Prostate gland (tissue), 2 donors: ENCODE measurements around the gene ASAP3. TPM values are rescaled to one million over a fixed set of nuclear protein-coding genes. Genes with fewer than 3 reads are reported as not detected.
A peak's percentile ranks its signal among the peaks of the same experiment; 100 is the strongest.

Source experiments
- DNase-seq: peaks from one replicate; pipeline ENCODE4 v3.0.0-alpha.2; 2019; ENCODE audit warnings: low spot score
- H3K27ac ChIP-seq, 2 donors: fragments of 200-600 bp; sonication (generic); 2 replicates each; pipeline ENCODE4 v1.5.1; 2017 to 2019
- H3K27me3 ChIP-seq: fragments of 200-600 bp; sonication (generic); replicated peaks from 2 replicates; pipeline ENCODE4 v1.5.1; 2019; ENCODE audit not compliant: insufficient read depth
- H3K36me3 ChIP-seq, 2 donors: fragments of 200-600 bp; sonication (generic); 1 replicate in 1 of 2; 2 replicates in 1 of 2; pipeline versions ENCODE4 v1.5.1 to v1.8.1; 2017 to 2019
- H3K4me1 ChIP-seq: fragments of 200-600 bp; sonication (generic); replicated peaks from 2 replicates; pipeline ENCODE4 v1.5.1; 2019
- H3K4me3 ChIP-seq, 2 donors: fragments of 200-600 bp; sonication (generic); 2 replicates each; pipeline ENCODE4 v1.5.1; 2017 to 2019
- H3K9me3 ChIP-seq: fragments of 200-600 bp; sonication (generic); 2 replicates; pipeline ENCODE4 v1.5.1; 2017
- POLR2A ChIP-seq: fragments of 450-650 bp; IDR thresholded peaks from one replicate; pipeline ENCODE4 v1.6.1; 2016; ENCODE audit warnings: antibody characterized with exemption, mild to moderate bottlenecking
- POLR2AphosphoS5 ChIP-seq: sonication (generic); formaldehyde crosslinking; IDR thresholded peaks from one replicate; pipeline ENCODE4 v1.6.1; 2017; ENCODE audit warnings: antibody characterized with exemption
- WGBS: methylation state at CpG from one replicate; pipeline ENCODE4 v1.1.5; 2018; 5-methylcytosine and 5-hydroxymethylcytosine counted together
- intact Hi-C: fragments of 100-400 bp; cut with DNase I; formaldehyde crosslinking; loops from one replicate; pipeline ENCODE4 v1.14.2; 2022
- total RNA-seq, 2 donors: library from RNA; depleted of rRNA; stranded (reverse); fragments of >200 nt; gene quantifications; one replicate each; pipeline ENCODE4 v1.1.0, GENCODE V29; 2016
- TF ChIP-seq, protein P1 (sequence below), 4 experiments: fragments of 200-600 bp in 2 of 4; fragments of 450-650 bp in 2 of 4; sonication (generic) in 2 of 4; IDR thresholded peaks; 1 replicate in 3 of 4; 2 replicates in 1 of 4; pipeline ENCODE4 v1.5.1; 2016 to 2019; ENCODE audit warnings: antibody characterized with exemption in 4 of 4, mild to moderate bottlenecking in 2 of 4, moderate library complexity in 2 of 4

Gene ASAP3
- total RNA-seq, 2 donors from 2014 or later: 76.5 to 83.1 TPM

DNA sequence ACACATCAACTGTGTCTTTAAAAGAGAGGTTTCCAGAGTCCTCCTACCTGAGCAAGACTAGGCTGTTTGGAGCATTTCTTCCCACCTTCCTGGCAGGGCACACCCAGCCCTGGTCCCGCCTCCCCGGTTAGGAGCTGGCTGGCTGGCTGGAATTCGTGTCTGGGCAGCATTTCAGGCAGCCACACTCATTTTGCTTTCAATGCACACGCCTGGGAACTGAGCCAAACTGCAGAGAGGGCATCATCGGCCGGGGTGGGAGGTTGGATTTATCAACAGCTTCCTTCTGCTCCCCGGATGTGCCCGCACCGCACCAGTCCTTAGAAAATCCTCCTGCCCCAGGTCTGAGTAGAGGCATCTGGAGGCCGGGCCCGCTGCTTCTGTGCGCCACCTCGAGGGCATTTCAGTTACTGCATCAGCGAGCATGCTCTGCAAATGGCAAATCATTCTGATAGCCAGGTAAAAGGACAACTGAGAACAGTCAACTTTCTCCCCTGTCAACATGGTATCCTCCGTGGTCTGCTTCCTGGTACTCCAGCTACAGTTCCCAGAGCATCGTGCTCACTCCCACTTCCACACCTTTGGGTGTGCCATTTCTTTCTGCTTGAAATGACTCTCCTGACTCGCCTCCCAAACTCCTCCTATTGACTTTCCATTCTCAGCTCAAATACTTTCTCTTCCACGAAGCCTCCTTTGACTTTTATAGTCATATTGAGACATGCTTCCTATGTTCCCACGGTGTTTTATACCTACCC, 80.1 kb downstream of the ASAP3 start:
- WGBS: 7% methylated on average over 19 of the region's 19 CpGs
- peak; percentile 95 for DNase-seq
- H3K36me3 ChIP-seq: peaks cover 0 to 5% of the 10 kb centered on the region in 2 donors

DNA sequence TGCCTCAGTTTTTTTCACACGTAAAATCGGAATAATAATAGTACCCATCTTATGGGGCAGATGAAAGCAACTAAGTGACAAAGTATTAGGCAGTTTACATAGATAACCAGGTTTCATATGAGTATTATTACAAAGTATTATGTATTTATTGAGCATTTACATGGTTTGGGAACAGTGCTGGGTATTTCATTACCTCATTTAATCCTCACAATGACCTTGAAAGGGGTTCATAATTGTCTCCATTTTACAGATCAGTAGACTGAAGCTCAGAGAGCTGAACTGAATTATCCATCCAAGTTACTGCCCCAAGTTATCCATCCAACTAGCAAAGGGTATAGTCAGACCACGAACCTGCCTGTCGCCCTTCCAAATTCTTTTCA, 80.6 kb downstream of the ASAP3 start:
- intact Hi-C loops: loop anchor here (10.0 kb wide), 1 partner anchor 309 kb away; no protein-coding TSS in a partner anchor
- no peak for TF ChIP-seq POLR2AphosphoS5
- TF ChIP-seq, protein P1, sequence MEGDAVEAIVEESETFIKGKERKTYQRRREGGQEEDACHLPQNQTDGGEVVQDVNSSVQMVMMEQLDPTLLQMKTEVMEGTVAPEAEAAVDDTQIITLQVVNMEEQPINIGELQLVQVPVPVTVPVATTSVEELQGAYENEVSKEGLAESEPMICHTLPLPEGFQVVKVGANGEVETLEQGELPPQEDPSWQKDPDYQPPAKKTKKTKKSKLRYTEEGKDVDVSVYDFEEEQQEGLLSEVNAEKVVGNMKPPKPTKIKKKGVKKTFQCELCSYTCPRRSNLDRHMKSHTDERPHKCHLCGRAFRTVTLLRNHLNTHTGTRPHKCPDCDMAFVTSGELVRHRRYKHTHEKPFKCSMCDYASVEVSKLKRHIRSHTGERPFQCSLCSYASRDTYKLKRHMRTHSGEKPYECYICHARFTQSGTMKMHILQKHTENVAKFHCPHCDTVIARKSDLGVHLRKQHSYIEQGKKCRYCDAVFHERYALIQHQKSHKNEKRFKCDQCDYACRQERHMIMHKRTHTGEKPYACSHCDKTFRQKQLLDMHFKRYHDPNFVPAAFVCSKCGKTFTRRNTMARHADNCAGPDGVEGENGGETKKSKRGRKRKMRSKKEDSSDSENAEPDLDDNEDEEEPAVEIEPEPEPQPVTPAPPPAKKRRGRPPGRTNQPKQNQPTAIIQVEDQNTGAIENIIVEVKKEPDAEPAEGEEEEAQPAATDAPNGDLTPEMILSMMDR (IDR thresholded peaks at IDR 0.05): no peak
- no peak for TF ChIP-seq POLR2A
- Histone ChIP-seq H3K27ac (peak overlapping the region; percentile 43 to 63), H3K4me1 (peaks cover 28% of the 10 kb centered on the region), H3K36me3 (peaks cover 0 to 2% of the 10 kb centered on the region in 2 donors), H3K4me3 (no peak overlapping the region), H3K27me3 (no peaks in the 10 kb centered on the region), H3K9me3 (no peaks in the 10 kb centered on the region)
- DNase-seq: no peak
- WGBS: 58% methylated on average over 4 of the region's 4 CpGs

More for the DNA sequence above, 80.1 kb downstream of the ASAP3 start:
- H3K27me3 ChIP-seq: no peaks in the 10 kb centered on the region
- H3K4me1 ChIP-seq: peaks cover 28% of the 10 kb centered on the region
- peak overlapping the region; percentile 43 to 63 for H3K27ac ChIP-seq
- no peaks in the 10 kb centered on the region for H3K9me3 ChIP-seq
- peak; percentile 90 for TF ChIP-seq POLR2AphosphoS5
- TF ChIP-seq, protein P1 (IDR thresholded peaks at IDR 0.05): peak; percentile 74 to 98 (median 98)
- no peak for TF ChIP-seq POLR2A
- intact Hi-C loops: loop anchor here (10.0 kb wide), 1 partner anchor 309 kb away; no protein-coding TSS in a partner anchor
- no peak overlapping the region for H3K4me3 ChIP-seq

DNA sequence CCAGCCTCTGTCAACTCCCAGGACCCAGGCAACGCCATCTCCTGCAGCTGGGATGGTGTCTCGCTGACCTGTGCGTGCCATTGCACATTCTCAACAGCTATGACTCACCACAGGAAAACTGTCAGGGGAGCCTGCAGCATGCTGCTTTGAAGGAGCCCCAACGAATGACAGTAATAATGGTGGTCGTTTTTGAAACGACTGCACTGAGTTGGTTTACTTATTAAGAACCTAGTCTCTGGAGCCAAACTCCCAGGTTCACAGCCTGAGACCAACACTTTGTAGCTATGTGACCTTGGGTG, 81.0 kb downstream of the ASAP3 start:
- TF ChIP-seq POLR2A (no peak), POLR2AphosphoS5 (no peak)
- TF ChIP-seq, protein P1 (IDR thresholded peaks at IDR 0.05): no peak
- Histone ChIP-seq H3K36me3 (no peaks in the 10 kb centered on the region), H3K27me3 (no peaks in the 10 kb centered on the region), H3K27ac (peak overlapping the region in 1 of 2 donors; percentile 63), H3K4me1 (peaks cover 28% of the 10 kb centered on the region), H3K4me3 (no peak overlapping the region), H3K9me3 (no peaks in the 10 kb centered on the region)
- WGBS: 41% methylated on average over 6 of the region's 6 CpGs
- intact Hi-C loops: loop anchor here (10.0 kb wide), 1 partner anchor 308 kb away; no protein-coding TSS in a partner anchor
- no peak for DNase-seq

DNA sequence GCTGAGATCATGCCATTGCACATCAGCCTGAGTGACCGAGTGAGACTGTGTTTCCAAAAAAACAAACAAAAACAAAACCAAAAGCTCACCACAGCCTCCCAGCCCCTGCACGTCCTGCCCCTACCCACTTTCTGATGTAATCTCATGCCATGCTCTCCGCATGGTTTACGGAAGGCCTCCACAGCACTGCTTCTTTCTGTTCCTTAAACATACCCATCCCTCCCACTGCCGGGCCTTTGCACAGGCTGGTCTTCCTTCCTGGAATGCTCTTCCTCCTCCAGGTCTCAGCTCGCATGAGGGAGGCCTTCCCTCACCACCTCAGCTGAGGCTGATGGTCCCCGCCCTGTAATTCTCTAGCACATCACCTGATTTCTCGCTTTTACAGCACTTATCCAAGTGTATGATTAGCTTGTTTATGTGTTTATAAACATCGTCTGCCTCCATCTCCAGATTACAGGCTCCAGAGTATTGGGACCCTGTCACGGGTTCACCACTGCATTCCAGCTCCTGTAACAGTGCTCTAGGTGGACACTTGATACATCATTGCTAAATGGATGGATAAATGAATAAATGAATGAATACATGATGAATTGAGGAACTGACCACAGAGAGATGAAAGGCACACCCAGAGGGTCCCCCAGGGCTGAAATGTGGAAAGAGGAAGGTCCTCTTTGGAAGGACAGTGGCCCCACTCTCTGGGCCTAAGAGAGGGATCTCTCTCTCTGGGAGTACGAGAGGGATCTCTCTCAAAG, 81.5 kb downstream of the ASAP3 start:
- DNase-seq: no peak
- 74% methylated on average over 11 of the region's 11 CpGs for WGBS

More for the DNA sequence above, 81.5 kb downstream of the ASAP3 start:
- Histone ChIP-seq H3K27me3 (no peaks in the 10 kb centered on the region), H3K27ac (peak overlapping the region in 1 of 2 donors; percentile 63), H3K9me3 (no peaks in the 10 kb centered on the region), H3K36me3 (no peaks in the 10 kb centered on the region), H3K4me3 (no peak overlapping the region), H3K4me1 (peaks cover 28% of the 10 kb centered on the region)
- no peak for TF ChIP-seq POLR2A
- TF ChIP-seq, protein P1 (IDR thresholded peaks at IDR 0.05): no peak
- TF ChIP-seq POLR2AphosphoS5: no peak
- intact Hi-C loops: loop anchor here (10.0 kb wide), 1 partner anchor 308 kb away; no protein-coding TSS in a partner anchor
